Keratinocyte (primary cell): ENCODE measurements around the gene SSH2.

Source experiments
- CTCF ChIP-seq, 3 experiments: IDR thresholded peaks in 1 of 3; conservative IDR thresholded peaks in 1 of 3; optimal IDR thresholded peaks in 1 of 3; 2 replicates in 2 of 3; 3 replicates in 1 of 3; pipeline versions ENCODE3 to v1.5.1; 2011; ENCODE audit warnings: low read length in 3 of 3, mild to moderate bottlenecking in 3 of 3, moderate library complexity in 2 of 3, control low read depth in 1 of 3, inconsistent platforms in 1 of 3; ENCODE audit not compliant: insufficient read depth in 2 of 3; ENCODE audit errors: extremely low read depth in 1 of 3
- EZH2 ChIP-seq: IDR thresholded peaks from one replicate; pipeline ENCODE4 v1.6.1; 2012; ENCODE audit warnings: inconsistent platforms, mild to moderate bottlenecking, low read length, moderate library complexity

- no peak for TF ChIP-seq CTCF (optimal IDR thresholded peaks at IDR 0.05 in 1 of 3, IDR thresholded peaks at IDR 0.05 in 1 of 3, conservative IDR thresholded peaks at IDR 0.05 in 1 of 3; ENCODE audit: extremely low read depth in 1 of 3, insufficient read depth in 2 of 3, low read length in 3 of 3)
- no peak for TF ChIP-seq EZH2
Observed at GRCh38 chr17:29833801-29834200, 96.2 kb downstream of the SSH2 start.
